Measurements from ENCODE around the gene SLC45A3. TPM values are rescaled to one million over a fixed set of nuclear protein-coding genes. Genes with fewer than 3 reads are reported as not detected.

The SLC45A3 gene
- total RNA-seq, 4 donors from 2014 or later: 0.66 to 3.2 (median 1.3) TPM; not detected in 1

DNA sequence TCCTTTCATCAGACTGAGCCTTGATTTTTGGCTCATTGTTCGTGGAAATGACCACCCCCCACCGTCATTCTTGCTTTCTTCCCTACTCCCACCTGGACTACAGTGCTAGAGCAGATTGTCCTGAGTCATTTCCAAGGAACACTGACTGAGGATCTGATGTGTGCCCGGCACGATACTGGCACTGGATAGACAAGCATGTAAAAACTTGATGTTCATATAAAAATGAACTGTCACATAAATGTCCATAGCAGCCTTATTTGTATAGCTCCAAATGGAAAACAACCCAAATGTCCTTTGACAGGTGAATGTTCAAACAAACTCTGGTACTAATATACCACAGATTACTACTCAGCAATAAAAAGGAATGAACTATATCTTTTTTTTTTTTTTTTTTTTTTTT lies 18.6 kb upstream of the SLC45A3 start:
- no peak for TF ChIP-seq CTCF (IDR thresholded peaks at IDR 0.05; ENCODE audit: low read depth)

- TF ChIP-seq CTCF (IDR thresholded peaks at IDR 0.05; ENCODE audit: low read depth): no peak
Observed at GRCh38 chr1:205693421-205693991, 13.2 kb upstream of the SLC45A3 start.

- no peak for TF ChIP-seq CTCF (IDR thresholded peaks at IDR 0.05; ENCODE audit: low read depth)
Observed at GRCh38 chr1:205692423-205692822, 12.1 kb upstream of the SLC45A3 start.

- TF ChIP-seq CTCF (IDR thresholded peaks at IDR 0.05; ENCODE audit: low read depth): no peak
Observed at GRCh38 chr1:205690122-205690756, 9.9 kb upstream of the SLC45A3 start.

GRCh38 chr1:205689479-205689878 lies 9.2 kb upstream of the SLC45A3 start:
- TF ChIP-seq CTCF (IDR thresholded peaks at IDR 0.05; ENCODE audit: low read depth): no peak

DNA sequence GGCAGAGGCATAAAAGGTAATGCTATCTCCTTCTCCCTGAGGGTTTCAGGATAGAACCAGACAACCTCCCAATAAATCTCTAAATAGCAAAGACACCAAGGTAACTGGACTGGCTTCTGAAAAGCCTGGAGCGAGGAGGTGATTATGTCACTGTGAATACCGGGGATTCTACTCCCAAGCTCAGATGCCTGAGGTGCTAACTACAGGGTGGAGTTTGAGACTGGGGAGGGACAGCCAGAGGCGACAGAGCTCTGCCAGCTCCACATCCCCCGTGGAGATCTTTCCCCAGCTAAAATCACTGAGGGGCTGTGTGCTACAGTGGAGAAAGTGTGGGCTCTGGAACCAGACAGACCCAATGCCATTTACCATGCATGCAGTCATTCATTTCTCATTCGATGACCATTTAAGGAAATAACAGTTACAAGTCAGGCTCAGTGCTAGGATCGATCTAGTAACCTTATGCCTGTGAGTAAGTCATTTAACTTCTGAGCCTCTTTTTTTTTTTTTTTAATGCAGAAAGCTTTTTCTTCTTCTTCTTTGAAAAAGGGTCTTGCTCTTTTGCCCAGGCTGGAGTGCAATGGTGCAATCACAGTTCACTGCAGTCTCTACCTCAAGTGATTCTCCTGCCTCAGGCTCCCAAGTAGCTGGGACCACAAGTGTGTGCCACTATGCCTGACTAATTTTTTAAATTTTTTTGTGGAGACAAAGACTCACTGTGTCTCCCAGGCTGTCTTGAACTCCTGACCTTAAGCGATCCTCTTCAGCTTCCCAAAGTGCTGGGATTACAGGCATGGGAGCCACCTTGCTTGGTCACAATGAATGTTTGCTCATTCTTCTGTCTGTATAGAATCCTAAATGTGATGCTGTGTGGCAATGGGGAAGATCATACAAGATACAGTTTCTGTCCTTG lies 8.1 kb upstream of the SLC45A3 start:
- no peak for TF ChIP-seq CTCF (IDR thresholded peaks at IDR 0.05; ENCODE audit: low read depth)

- TF ChIP-seq CTCF (IDR thresholded peaks at IDR 0.05; ENCODE audit: low read depth): no peak
Observed at GRCh38 chr1:205687242-205687641, 6.9 kb upstream of the SLC45A3 start.

Measured in subcutaneous adipose tissue (tissue), 4 donors.